HG02884 (cell line): Measurements from ENCODE around the gene UCN.
"Not testable (repeated sequence)": the region's sequence is repeated elsewhere in the genome, so short reads cannot be mapped to it uniquely, and the experiment has no call there.

ENCODE experiments used
- ATAC-seq: cut with Tn5 transposase; IDR thresholded peaks from one replicate; pipeline ENCODE4 v1.9.1; 2021; ENCODE audit warnings: mild to moderate bottlenecking, moderate library complexity; ENCODE audit not compliant: unreplicated experiment

Gene UCN

GRCh38 chr2:27315122-27315521 lies 6.9 kb upstream of the UCN start:
- no peak for ATAC-seq

GRCh38 chr2:27314709-27315108 lies 6.5 kb upstream of the UCN start:
- ATAC-seq, result no peak

- ATAC-seq, result no peak
These were observed 5.8 kb upstream of the UCN start for GRCh38 chr2:27313882-27314645.

GRCh38 chr2:27312152-27312551 lies 3.9 kb upstream of the UCN start:
- no peak for ATAC-seq

GRCh38 chr2:27309651-27310050 lies 1.4 kb upstream of the UCN start:
- ATAC-seq, result no peak

- ATAC-seq, result no peak
These were observed 493 bp downstream of the UCN start for GRCh38 chr2:27307545-27308358.

GRCh38 chr2:27307287-27307544 lies 1.0 kb downstream of the UCN start:
- ATAC-seq, result no peak

GRCh38 chr2:27306573-27307286 lies 1.5 kb downstream of the UCN start:
- no peak for ATAC-seq

- no peak for ATAC-seq
These were observed 2.1 kb downstream of the UCN start for GRCh38 chr2:27306136-27306535.

- ATAC-seq, result no peak
These were observed 2.7 kb downstream of the UCN start for GRCh38 chr2:27305516-27305915.

GRCh38 chr2:27304488-27305240 lies 3.6 kb downstream of the UCN start:
- no peak for ATAC-seq

GRCh38 chr2:27303093-27304025 lies 4.9 kb downstream of the UCN start:
- ATAC-seq, result no peak

- not testable (repeated sequence) for ATAC-seq
These were observed 7.6 kb downstream of the UCN start for GRCh38 chr2:27300606-27301005.

GRCh38 chr2:27298391-27299080 lies 9.7 kb downstream of the UCN start:
- ATAC-seq, result no peak

- ATAC-seq, result no peak
These were observed 11.1 kb downstream of the UCN start for GRCh38 chr2:27297195-27297594.

GRCh38 chr2:27296481-27296880 lies 11.8 kb downstream of the UCN start:
- ATAC-seq, result no peak

GRCh38 chr2:27294928-27295327 lies 13.3 kb downstream of the UCN start:
- ATAC-seq, result no peak

- no peak for ATAC-seq
These were observed 16.4 kb downstream of the UCN start for GRCh38 chr2:27291865-27292264.

- no peak for ATAC-seq
These were observed 17.7 kb downstream of the UCN start for GRCh38 chr2:27290549-27290948.

- ATAC-seq, result no peak
These were observed 19.6 kb downstream of the UCN start for GRCh38 chr2:27288610-27289009.
